MM.1S (cell line): Measurements from ENCODE around the gene RPS6KA2.

Experiments used
- EZH2 ChIP-seq: fragments of 300-600 bp; sonication (generic); optimal IDR thresholded peaks from 2 replicates; pipeline ENCODE3; 2017; ENCODE audit warnings: low read depth, mild to moderate bottlenecking, antibody characterized with exemption, low read length, mixed read lengths
- EZH2phosphoT487 ChIP-seq: fragments of 300-600 bp; sonication (generic); IDR thresholded peaks from 2 replicates; pipeline ENCODE4 v1.6.1; 2018; ENCODE audit warnings: antibody characterized with exemption, low read length
- TF ChIP-seq, protein P1 (sequence below): fragments of 300-600 bp; sonication (generic); IDR thresholded peaks from 2 replicates; pipeline ENCODE4 v1.5.1; 2016; ENCODE audit warnings: antibody characterized with exemption, low read length, mixed read lengths

DNA sequence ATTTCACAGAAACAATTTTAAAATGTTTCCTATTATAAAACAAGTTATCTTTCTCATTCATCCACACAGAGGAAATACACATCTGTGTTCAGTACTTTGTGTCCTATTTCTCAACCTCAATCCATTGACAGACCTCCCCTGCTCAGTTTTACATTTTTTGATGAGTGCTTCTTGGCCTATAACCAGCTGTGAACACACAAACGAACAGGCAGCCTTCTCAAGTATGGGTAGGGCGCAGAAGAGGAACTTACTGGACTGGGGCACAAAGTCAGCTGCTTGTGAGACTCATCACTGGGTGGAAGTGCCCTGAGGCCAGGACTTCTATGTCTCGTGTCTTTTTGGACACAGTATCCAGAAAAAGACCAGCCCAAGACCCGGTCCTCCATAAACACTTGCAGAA, 2.8 kb downstream of the RPS6KA2 start:
- TF ChIP-seq, protein P1, sequence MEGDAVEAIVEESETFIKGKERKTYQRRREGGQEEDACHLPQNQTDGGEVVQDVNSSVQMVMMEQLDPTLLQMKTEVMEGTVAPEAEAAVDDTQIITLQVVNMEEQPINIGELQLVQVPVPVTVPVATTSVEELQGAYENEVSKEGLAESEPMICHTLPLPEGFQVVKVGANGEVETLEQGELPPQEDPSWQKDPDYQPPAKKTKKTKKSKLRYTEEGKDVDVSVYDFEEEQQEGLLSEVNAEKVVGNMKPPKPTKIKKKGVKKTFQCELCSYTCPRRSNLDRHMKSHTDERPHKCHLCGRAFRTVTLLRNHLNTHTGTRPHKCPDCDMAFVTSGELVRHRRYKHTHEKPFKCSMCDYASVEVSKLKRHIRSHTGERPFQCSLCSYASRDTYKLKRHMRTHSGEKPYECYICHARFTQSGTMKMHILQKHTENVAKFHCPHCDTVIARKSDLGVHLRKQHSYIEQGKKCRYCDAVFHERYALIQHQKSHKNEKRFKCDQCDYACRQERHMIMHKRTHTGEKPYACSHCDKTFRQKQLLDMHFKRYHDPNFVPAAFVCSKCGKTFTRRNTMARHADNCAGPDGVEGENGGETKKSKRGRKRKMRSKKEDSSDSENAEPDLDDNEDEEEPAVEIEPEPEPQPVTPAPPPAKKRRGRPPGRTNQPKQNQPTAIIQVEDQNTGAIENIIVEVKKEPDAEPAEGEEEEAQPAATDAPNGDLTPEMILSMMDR = no peak
- TF ChIP-seq EZH2 (no peak), EZH2phosphoT487 (no peak)
